Measurements from ENCODE around the gene CARD14.

The CARD14 gene

GRCh38 chr17:80202197-80202596, 32.4 kb downstream of the CARD14 start:
- Histone ChIP-seq H3K9ac (no peak overlapping the region), H3K4me2 (ENCODE audit: low read length) (no peak overlapping the region), H3K27me3 (ENCODE audit: control insufficient read depth, insufficient read depth, low read length) (no peaks in the 10 kb centered on the region), H3K36me3 (ENCODE audit: control insufficient read depth, insufficient read depth, low read length) (no peaks in the 10 kb centered on the region), H2AFZ (no peak overlapping the region), H3K9me3 (ENCODE audit: control insufficient read depth, low read length) (no peaks in the 10 kb centered on the region), H3K79me2 (no peaks in the 10 kb centered on the region), H3K27ac (no peak overlapping the region), H3K4me1 (no peaks in the 10 kb centered on the region), H3K4me3 (ENCODE audit: low read depth, low read length) (no peak overlapping the region)
- no peak for TF ChIP-seq CTCF (IDR thresholded peaks at IDR 0.05)

- Histone ChIP-seq H3K4me3 (ENCODE audit: low read depth, low read length) (no peak overlapping the region), H3K9ac (no peak overlapping the region), H3K4me2 (ENCODE audit: low read length) (no peak overlapping the region), H3K4me1 (no peaks in the 10 kb centered on the region), H3K36me3 (ENCODE audit: control insufficient read depth, insufficient read depth, low read length) (no peaks in the 10 kb centered on the region), H3K9me3 (ENCODE audit: control insufficient read depth, low read length) (no peaks in the 10 kb centered on the region), H3K79me2 (no peaks in the 10 kb centered on the region), H3K27ac (no peak overlapping the region), H3K27me3 (ENCODE audit: control insufficient read depth, insufficient read depth, low read length) (no peaks in the 10 kb centered on the region), H2AFZ (no peak overlapping the region)
- no peak for TF ChIP-seq CTCF (IDR thresholded peaks at IDR 0.05)
These were observed 33.7 kb downstream of the CARD14 start for GRCh38 chr17:80203471-80203963.

DNA sequence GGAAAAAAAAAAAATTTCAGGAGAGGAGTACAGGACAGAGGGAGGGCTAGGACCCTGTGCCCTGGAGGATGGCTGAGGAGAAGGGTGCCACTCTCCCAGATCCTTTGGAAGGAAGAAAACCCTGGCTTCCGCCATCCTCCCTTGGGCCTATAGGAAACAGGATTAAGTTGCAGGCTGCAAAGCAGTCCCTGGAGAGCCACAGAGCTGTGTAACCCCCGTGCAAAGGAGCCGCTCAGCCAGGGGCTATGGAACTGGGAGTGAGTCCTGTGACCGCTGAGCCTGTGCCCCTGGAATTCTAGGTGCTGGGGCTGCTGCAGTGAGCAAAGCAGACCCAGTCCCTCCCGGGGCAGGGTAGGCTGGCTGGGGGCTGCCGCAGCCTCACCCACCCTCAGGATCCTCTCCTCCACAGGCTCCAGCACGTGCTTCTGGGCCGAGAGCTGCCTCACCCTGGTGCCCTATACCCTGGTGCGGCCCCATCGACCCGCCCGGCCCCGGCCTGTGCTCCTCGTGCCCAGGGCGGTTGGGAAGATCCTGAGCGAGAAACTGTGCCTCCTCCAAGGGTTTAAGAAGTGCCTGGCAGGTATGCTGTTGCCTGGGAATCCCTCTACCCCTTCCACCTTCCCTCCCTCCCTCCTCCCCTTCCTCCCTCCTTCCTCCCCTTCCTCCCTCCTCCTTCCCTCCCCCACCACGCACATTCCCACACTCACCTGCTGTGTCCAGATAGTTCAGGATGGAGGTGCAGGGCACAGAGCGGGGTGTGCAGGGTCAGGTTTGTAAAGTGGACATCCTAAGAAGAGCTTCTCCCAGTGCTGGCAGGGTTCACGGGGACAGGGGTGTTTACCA, 35.0 kb downstream of the CARD14 start:
- Histone ChIP-seq H3K9ac (no peak overlapping the region), H3K27ac (no peak overlapping the region), H3K36me3 (ENCODE audit: control insufficient read depth, insufficient read depth, low read length) (no peaks in the 10 kb centered on the region), H3K4me2 (ENCODE audit: low read length) (no peak overlapping the region), H2AFZ (no peak overlapping the region), H3K27me3 (ENCODE audit: control insufficient read depth, insufficient read depth, low read length) (no peaks in the 10 kb centered on the region), H3K9me3 (ENCODE audit: control insufficient read depth, low read length) (no peaks in the 10 kb centered on the region), H3K79me2 (no peaks in the 10 kb centered on the region), H3K4me3 (ENCODE audit: low read depth, low read length) (no peak overlapping the region), H3K4me1 (no peaks in the 10 kb centered on the region)
- no peak for TF ChIP-seq CTCF (IDR thresholded peaks at IDR 0.05)

DNA sequence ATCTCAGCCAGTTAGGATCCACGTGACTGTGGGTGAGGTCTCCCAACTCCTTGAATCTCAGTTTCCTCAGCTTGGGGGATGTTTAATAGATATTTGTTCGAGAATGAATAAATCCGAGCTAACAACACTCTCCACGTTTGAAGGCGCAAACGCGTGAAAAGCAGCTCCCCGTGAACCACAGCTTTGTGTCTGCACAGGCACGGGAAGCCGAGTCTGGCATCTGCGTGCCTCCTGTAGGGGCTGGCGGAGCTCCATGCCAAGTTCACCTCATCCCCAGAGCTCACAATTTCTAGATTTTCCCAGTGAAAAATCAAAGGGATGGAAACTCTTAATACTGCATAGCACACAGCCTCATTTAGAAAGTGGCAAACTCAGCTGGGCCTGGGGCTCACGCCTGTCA, 36.0 kb downstream of the CARD14 start:
- H3K9me3 ChIP-seq (ENCODE audit: control insufficient read depth, low read length) = no peaks in the 10 kb centered on the region
- no peak overlapping the region for H3K27ac ChIP-seq
- no peak for TF ChIP-seq CTCF (IDR thresholded peaks at IDR 0.05)
- no peak overlapping the region for H3K4me2 ChIP-seq (ENCODE audit: low read length)
- no peaks in the 10 kb centered on the region for H3K27me3 ChIP-seq (ENCODE audit: control insufficient read depth, insufficient read depth, low read length)
- no peaks in the 10 kb centered on the region for H3K4me1 ChIP-seq
- no peak overlapping the region for H2AFZ ChIP-seq
- no peaks in the 10 kb centered on the region for H3K79me2 ChIP-seq
- no peaks in the 10 kb centered on the region for H3K36me3 ChIP-seq (ENCODE audit: control insufficient read depth, insufficient read depth, low read length)
- H3K4me3 ChIP-seq (ENCODE audit: low read depth, low read length) = no peak overlapping the region
- no peak overlapping the region for H3K9ac ChIP-seq

DNA sequence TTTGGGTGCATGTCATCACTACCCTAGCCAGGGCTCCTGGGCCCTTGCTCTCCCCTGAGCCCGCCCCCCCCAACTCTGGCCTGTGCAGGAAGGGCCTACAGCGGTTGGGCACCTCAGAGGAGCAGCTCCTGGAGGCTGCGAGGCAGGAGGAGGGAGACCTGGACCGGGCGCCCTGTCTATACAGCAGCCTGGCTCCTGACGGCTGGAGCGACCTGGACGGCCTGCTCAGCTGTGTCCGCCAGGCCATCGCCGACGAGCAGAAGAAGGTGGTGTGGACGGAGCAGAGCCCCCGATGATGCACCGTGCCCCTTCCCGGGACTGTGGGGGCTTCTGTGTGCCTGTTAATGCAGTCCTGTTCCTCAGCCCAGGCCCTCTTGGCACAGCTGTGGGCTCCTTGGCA, 38.2 kb downstream of the CARD14 start:
- Histone ChIP-seq H3K36me3 (ENCODE audit: control insufficient read depth, insufficient read depth, low read length) (no peaks in the 10 kb centered on the region), H3K9me3 (ENCODE audit: control insufficient read depth, low read length) (no peaks in the 10 kb centered on the region)

More for the DNA sequence above, 38.2 kb downstream of the CARD14 start:
- Histone ChIP-seq H2AFZ (no peak overlapping the region), H3K9ac (no peak overlapping the region), H3K4me1 (no peaks in the 10 kb centered on the region), H3K4me2 (ENCODE audit: low read length) (no peak overlapping the region), H3K79me2 (no peaks in the 10 kb centered on the region), H3K27me3 (ENCODE audit: control insufficient read depth, insufficient read depth, low read length) (no peaks in the 10 kb centered on the region), H3K4me3 (ENCODE audit: low read depth, low read length) (no peak overlapping the region), H3K27ac (no peak overlapping the region)
- TF ChIP-seq CTCF (IDR thresholded peaks at IDR 0.05) = no peak
